OCI-M1 (cell line): ENCODE data around the gene SPHK1.

ENCODE experiments used
- DNase-seq: peaks from one replicate; lab custom pipeline; 2025; lab: John Stamatoyannopoulos, UW

Gene SPHK1

GRCh38 chr17:76363107-76363842 lies 21.1 kb upstream of the SPHK1 start:
- no peak for DNase-seq

DNA sequence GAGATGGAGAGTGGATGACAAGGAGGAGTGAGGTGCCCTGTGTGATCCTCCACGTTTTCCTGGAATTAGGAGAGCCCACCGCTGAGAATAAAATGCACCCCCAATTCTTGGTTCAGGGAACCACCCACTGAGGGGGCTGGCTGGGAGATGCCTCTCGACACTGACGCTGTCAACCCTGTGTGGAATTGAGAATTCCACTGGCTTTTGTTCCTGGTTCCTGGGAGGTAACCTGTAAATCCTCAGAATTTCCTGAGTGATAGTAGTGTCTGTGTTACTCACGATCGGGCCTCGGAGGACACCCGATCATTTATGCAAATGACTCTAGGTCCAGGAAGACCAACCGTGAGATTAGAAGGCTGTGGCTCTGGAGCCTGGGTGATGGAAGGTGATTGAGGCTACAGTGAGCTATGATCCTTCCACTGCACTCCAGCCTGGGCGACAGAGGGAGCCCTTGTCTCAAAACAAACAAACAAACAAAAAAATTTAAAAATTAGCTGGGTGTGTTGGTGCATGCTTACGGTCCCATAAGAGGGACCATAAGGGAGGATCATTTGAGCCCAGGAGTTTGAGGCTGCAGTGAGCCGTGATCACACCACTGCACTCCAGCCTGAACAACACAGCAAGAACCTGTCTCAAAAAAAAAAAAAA lies 19.0 kb upstream of the SPHK1 start:
- DNase-seq = peak; percentile 48

DNA sequence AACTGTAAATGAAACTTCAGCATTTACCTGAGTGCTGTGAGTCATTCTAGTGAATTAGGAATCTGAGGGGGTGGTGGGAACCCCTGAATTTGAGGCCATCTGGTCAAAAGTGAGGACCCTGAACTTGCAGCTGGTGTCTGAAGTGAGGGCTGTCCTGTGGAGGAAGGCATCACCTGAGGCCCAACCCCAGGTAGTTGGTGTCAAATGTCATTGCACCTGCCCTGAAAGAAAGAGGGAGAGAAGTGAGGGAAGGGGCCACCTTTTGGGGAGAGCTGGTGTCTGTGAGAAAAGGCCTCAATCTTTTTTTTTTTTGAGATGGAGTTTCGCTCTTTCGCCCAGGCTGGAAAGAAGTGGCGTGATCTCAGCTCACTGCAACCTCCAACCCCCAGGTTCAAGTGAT lies 18.2 kb upstream of the SPHK1 start:
- DNase-seq = no peak

DNA sequence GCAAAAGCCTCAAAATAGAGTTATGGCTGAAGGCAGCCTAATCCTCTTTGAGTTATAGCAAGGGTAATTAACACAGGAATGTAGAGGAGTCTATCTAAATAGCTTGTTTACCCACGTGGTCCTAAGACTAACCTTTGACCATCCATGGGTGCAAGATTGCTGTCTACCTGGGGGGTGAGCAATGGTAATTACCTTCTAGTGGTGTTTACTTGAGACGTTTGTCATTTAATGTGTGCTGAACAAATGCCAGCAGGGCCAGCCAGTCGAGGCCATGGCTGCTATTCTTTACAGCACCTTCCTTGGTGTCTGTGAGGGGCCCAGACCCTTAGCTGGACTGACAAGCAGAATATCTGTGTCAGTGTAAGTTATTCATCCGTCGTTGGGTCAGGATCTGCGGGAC lies 16.8 kb upstream of the SPHK1 start:
- DNase-seq = no peak

DNA sequence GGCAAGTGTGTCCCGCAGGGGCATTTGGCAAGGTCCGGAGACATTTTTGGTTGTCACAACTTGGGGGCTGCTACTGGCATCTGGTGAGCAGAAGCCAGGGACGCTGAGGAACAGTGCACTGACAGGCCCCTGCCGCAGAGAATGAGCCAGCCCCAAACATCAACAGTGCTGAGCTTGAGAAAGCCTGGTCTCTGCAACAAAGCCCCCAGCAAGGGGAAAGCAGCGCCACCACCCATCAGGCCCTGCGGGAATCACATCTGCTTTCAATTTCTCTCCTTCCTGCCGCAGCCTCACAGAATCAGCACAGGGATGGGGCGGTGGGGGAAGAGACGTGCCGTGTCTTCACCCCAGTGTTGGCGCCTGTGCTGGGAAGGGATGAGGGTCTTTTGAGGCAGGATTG lies 15.9 kb upstream of the SPHK1 start:
- DNase-seq = no peak

DNA sequence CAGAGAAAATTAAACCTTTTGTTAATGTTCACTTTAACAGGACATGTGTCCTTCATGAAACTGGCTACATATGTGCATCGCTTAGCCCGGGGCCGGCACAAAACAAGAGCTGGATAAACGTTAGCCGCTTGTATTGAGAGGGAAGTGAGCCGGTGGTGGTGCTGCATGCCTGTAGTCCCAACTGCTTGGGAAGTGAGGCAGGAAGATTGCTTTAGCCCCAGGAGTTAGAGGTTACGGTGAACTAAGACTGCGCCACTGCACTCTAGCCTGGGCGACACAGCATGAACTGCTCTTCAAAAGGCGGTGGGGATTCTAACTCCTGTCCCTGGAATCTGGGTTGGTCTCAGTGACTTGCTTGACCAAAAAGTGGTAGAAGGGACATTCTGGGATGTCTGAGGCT lies 15.0 kb upstream of the SPHK1 start:
- no peak for DNase-seq

DNA sequence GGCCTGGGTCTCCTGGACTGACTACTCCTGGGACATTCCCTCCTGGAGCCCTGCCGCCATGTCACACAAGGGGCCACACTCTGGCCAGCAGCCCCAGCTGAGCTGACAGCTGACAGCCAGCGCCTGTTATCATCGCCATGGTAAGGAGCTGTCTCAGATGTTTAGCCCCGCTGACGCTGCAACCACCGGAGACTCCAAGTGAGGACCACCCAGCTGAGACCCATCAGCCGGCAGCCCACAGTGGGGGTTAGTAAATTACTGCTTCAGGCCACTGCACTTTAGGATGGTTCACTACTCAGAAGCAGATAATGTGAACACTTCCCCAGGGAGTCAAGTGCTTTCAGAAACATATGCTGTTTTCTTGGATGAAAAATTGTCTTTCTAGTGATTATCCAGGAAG lies 14.6 kb upstream of the SPHK1 start:
- DNase-seq = no peak

DNA sequence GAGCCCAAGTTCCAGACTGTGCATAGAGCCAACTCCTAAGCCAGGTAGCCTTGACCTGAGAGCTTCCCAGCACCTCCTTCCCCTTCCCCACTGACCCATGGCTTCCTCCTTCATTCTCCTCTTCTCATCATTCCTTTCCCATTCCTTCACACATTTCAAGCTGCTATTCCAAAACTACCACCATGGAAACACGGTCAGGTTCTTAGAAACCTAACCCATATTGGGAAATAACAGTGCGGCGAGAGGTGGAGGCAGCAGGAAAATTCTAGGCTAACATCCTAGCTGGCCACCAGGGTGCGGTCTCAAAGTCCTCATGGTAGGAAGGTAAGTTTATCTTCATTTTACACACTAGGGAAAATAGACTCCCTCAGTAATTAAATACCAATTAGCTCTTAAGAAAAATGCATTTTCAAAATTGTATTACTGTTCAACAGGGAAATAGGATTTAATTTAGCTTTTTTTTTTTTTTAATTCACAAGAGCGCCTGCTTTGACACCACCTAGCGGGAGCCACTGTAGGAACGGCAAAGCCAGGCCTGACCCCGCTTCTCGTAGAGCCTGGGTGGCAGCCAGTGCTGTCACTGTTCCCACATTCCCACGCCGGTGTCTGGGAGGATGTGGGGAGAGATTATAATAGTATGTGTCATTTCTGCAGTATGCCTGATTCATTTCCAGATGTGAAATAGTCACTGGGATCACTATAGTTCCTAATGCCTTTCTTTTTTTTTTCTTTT lies 14.0 kb upstream of the SPHK1 start:
- DNase-seq = no peak

GRCh38 chr17:76371656-76372628 lies 12.5 kb upstream of the SPHK1 start:
- DNase-seq = no peak

- DNase-seq = no peak
These were observed 7.9 kb upstream of the SPHK1 start for GRCh38 chr17:76376318-76377133.

DNA sequence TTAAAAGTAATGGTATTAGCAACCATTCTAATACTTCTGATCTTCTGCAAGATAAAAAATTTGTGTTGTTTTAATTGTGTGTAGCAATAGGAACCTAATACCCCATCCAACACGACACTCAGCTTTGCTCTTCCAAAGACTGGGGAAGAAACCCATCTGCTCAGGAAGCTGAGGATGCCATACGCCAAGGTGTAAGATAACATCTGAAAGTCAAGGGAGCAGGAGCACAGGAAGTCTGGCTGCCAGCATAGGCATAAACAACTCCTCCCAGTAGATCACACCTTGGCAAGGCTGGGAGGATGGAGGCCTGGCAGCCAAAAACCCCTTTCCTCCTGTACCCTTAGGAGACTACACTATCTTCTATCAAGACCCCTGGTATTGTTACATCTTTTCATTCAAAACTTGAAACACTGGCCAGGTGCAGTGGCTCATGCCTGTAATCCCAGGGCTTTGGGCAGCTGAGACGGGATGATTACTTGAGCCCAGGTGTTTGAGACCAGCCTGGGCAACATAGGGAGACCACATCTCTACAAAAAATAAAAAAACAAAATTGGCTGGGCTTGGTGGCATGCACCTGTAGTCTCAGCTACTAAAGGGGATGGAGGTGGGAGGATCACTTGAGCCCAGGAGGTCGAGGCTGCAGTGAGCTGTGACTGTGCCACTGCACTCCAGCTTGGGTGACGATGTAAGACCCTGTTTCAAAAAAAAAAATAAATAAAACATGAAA lies 5.7 kb upstream of the SPHK1 start:
- no peak for DNase-seq

GRCh38 chr17:76379275-76379641 lies 5.2 kb upstream of the SPHK1 start:
- no peak for DNase-seq

GRCh38 chr17:76379646-76380376 lies 4.6 kb upstream of the SPHK1 start:
- DNase-seq = no peak

DNA sequence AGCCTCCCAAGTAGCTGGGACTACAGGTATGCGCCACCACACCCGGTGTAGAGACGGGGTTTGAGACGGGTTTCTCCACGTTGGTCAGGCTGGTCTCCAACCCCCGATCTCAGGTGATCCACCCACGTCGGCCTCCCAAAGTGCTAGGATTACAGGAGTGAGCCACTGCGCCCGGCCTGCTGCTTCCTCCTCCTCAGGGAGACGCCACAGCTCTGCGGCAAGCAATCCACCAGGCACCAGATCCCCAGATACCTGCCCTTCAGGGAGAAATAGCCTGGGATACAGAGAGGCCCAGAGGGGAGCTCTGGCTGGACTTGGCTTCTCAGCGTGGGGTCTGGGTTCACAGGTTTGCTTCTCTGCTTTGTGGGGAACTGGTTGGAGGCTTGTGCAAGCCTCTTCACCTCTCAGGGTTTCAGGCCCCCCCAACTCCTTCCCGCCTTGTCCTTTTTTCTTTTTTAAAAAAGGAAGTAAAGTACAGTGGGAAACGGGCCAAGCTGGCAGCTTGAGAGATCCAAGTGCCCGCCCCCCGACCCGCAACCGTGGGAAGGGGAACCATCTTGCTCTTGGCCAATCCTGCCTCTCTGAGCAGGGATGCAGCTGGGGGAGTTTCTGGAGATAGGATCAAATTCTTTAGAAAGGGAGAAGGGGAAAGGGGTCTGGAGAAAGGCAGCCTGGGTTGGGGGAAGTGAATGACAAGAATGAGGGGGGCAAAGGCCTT lies 2.6 kb upstream of the SPHK1 start:
- DNase-seq = peak; percentile 29

DNA sequence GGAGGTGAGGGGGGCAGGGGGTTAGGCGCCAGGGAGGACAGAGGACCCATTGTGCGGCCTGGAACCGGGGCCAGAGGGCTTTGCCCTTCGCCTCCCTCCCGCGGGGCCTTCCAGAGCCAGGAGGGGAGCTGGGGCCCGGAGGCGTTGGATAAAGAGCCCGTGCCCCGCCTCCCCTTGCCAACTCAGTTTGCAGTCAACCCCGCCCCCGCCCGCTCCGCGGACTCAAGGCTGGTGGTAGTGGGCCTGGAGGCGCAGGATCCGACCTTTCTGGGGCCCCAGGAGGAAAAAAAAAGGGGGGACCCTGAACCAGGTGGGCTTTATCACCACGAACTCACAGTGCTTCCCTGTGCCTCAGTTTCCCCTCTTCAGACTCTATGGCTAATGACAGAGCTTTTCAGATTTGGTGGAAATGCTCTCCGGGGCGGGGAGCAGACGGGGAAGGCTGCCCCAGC lies 2.0 kb upstream of the SPHK1 start:
- no peak for DNase-seq

GRCh38 chr17:76382803-76383545 lies 1.4 kb upstream of the SPHK1 start:
- DNase-seq = peak; percentile 67

DNA sequence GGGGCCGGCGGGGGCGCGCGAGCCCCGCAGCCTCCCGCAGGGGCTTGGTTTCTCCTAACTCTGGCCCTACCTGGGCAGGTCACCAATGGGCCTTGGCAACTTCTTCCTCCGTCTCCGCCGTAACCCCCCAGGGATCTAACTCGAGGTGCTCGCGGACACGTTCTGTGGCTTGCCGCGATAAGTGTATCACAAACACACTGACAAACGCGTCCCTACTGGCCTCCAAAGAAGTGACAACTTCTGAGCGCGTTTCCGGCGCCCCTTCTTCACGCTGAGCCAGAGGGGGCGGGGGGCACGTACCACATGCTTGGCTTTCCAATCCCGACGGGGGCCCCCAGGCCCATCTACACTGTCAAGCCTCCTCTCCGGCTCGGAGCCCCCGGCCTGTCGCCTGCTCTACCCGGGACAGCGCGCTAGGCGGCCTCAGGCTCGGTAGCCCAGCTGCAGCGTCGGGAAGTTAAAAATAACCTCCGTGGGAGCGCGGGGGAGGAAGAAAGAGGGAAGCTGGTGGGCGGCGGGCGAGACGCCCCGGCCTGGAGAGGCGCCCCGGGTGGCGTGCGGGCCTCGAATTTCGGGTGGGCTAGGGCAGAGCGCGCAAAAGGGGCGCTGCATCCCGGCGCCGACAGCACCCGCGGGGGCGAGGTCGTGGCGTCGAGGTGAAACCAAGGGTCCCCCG lies 725 bp upstream of the SPHK1 start:
- DNase-seq = peak; percentile 67
